Fibroblast of pulmonary artery (primary cell): ENCODE data around the gene RHEB.

Source experiments
- DNase-seq: peaks from one replicate; pipeline ENCODE4 v3.0.0-alpha.2; 2010; ENCODE audit warnings: low read depth
- H3K4me3 ChIP-seq: replicated peaks from 2 replicates; pipeline ENCODE4 v1.5.1; 2011; ENCODE audit warnings: low read depth, mild to moderate bottlenecking, control low read depth, low read length, moderate library complexity
- CTCF ChIP-seq: IDR thresholded peaks from 2 replicates; pipeline ENCODE4 v1.5.1; 2011; ENCODE audit warnings: mild to moderate bottlenecking, control low read depth, low read length, inconsistent platforms; ENCODE audit errors: missing control alignments

RHEB gene

GRCh38 chr7:151509670-151510333, 9.9 kb downstream of the RHEB start:
- no peak overlapping the region for H3K4me3 ChIP-seq
- DNase-seq: no peak
- no peak for TF ChIP-seq CTCF

GRCh38 chr7:151508991-151509390, 10.7 kb downstream of the RHEB start:
- DNase-seq: no peak
- no peak overlapping the region for H3K4me3 ChIP-seq
- no peak for TF ChIP-seq CTCF

- no peak for DNase-seq
- no peak overlapping the region for H3K4me3 ChIP-seq
- TF ChIP-seq CTCF: no peak
Observed at GRCh38 chr7:151507806-151508205, 11.9 kb downstream of the RHEB start.

- TF ChIP-seq CTCF: peak; percentile 13
- DNase-seq: no peak
- H3K4me3 ChIP-seq: no peak overlapping the region
Observed at GRCh38 chr7:151506901-151507382, 12.8 kb downstream of the RHEB start.

GRCh38 chr7:151505836-151506468, 13.7 kb downstream of the RHEB start:
- no peak for DNase-seq
- TF ChIP-seq CTCF: no peak
- no peak overlapping the region for H3K4me3 ChIP-seq

- DNase-seq: no peak
- H3K4me3 ChIP-seq: no peak overlapping the region
- TF ChIP-seq CTCF: no peak
Observed at GRCh38 chr7:151505433-151505832, 14.3 kb downstream of the RHEB start.
